ENCODE measurements around the gene GALNS.

The GALNS gene, protein sequence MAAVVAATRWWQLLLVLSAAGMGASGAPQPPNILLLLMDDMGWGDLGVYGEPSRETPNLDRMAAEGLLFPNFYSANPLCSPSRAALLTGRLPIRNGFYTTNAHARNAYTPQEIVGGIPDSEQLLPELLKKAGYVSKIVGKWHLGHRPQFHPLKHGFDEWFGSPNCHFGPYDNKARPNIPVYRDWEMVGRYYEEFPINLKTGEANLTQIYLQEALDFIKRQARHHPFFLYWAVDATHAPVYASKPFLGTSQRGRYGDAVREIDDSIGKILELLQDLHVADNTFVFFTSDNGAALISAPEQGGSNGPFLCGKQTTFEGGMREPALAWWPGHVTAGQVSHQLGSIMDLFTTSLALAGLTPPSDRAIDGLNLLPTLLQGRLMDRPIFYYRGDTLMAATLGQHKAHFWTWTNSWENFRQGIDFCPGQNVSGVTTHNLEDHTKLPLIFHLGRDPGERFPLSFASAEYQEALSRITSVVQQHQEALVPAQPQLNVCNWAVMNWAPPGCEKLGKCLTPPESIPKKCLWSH

DNA sequence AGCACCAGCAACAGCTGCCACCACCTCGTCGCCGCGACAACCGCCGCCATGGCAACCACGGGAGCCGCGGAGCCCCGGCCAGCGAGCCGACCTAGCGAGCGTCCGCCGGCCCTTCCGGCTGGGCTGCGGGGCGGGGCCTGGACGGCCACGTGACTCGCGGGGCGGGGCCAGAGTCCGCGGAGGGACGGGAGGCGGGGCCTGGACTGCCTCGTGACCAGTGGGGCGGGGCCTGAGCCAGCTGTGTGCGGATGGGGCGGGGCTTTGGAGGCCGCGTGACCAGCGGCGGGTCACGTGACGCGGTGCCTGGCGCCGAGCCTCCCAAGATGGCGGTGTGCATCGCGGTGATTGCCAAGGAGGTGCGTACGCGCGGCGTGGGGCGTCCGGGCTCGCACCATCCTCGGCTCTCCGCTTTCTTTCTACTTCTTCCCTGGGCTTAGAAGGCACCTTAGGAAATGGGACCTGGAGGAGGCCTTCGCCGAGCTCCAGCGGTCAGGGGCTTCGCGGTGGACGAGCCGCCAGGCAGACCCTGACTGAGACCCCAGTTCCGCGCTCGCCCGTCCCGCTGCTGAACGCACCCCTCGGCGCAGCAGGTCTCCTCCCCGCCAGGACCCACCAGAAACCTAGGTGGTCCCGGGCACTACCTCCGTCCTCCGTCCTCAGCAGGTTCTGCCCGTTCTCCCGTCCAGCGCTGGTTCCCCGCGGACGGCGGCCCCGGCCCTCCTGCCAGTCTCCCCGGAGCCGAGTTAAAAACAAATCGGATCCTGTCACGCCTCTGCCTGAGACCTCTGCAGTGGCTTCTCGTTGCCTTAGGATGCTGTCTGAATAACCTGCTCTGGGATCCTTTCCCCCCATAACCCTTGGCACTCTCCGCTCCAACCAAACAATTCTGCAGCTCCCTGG, at the start of gene GALNS, which contains the start of gene TRAPPC2L:
Gene GALNS, minus strand, starts transcription at position 120 of the 900 bp plus-strand sequence. Its CDS starts 70 bp downstream, at position 50.
Gene TRAPPC2L, plus strand, starts transcription at position 300 of the 900 bp plus-strand sequence. Its CDS starts 24 bp downstream, at position 324.
- Mint-ChIP-seq H3K27me3 (no peaks in the 10 kb centered on the region), H3K9me3 (no peaks in the 10 kb centered on the region), H3K36me3 (ENCODE audit: low read depth) (peaks cover 19% of the 10 kb centered on the region), H3K4me1 (ENCODE audit: low read depth) (peaks cover 31% of the 10 kb centered on the region), H3K4me3 (peak within 1 kb of the TSS; percentile 95), H3K27ac (peak within 1 kb of the TSS; percentile 95)

DNA sequence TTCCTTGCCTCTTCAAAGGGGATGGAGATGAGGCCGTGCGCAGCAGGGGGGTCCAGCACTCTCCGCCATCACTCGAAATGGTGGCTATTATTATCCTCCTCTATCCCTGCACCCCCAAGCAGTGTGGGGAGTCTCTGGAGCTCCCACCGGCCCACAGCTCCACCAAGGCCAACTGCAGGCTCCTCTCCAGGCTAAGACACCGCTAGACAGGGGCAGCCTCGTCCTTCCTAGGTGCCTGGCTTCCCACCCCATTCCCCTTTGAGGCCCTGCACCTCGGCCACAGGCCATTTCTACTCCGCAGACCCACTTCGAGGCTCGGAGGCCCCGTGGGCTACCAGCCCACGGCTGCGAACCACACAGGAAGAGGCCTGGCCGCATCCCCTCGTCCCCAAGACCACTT, 49.3 kb upstream of the GALNS start:
- Mint-ChIP-seq H3K4me3 (no peak overlapping the region), H3K27ac (no peak overlapping the region), H3K9me3 (no peaks in the 10 kb centered on the region), H3K36me3 (ENCODE audit: low read depth) (no peaks in the 10 kb centered on the region), H3K4me1 (ENCODE audit: low read depth) (no peaks in the 10 kb centered on the region), H3K27me3 (no peaks in the 10 kb centered on the region)

DNA sequence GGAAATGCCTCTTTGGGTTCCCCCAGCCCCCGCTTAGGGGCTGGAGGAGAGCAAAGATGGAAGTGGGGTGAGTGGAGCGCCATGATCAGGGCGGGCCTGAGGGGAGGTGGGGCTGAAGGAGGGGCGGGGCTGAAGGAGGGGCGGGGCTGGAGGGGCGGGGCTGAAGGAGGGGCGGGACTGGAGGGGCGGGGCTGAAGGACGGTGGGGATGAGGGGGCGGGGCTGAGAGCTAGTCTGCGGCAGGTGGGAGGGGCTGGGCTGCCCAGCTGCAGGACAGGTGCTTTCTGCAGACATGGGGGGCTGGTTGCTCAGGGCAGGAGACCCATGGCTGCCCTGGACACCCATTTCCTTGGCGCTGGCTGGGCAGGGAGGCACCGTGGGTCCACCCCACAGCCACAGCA, 48.8 kb upstream of the GALNS start:
- Mint-ChIP-seq H3K9me3 (no peaks in the 10 kb centered on the region), H3K4me1 (ENCODE audit: low read depth) (no peaks in the 10 kb centered on the region), H3K27me3 (no peaks in the 10 kb centered on the region), H3K27ac (no peak overlapping the region), H3K4me3 (no peak overlapping the region), H3K36me3 (ENCODE audit: low read depth) (no peaks in the 10 kb centered on the region)

DNA sequence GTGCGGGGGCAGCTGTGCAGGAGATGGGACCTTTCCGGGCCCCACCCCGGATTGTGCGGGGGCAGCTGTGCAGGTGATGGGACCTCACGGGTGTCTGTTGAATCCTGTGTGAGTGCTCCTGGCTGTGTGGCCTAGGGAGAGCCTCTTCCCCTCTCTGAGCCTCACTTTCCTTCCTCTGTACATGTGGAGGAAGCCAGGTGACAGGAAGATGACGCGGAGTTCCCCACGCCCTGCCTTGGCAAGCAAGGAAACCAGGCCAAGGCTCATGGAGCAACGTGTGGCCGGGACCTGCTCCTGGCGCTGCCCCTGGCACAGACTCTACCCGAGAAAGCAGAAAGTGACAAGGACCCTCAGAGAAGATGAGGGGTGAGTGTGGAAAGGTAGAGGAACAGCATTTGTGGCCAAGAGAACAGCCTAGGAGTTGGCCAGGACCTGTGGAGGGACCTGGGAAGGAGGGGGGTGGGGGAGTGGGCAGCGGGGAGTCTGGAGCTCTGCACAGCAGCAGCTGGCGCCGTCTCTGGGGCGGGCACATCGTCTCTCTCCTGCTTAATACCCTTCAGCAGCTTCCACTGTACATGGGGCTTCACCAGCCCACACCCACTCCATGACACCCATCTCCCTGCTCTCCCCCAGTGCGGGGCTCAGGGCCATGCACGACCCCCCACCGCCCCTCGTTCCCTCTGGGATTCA, 48.1 kb upstream of the GALNS start:
- no peaks in the 10 kb centered on the region for H3K27me3 Mint-ChIP-seq
- H3K36me3 Mint-ChIP-seq (ENCODE audit: low read depth): no peaks in the 10 kb centered on the region
- no peaks in the 10 kb centered on the region for H3K4me1 Mint-ChIP-seq (ENCODE audit: low read depth)
- H3K9me3 Mint-ChIP-seq: no peaks in the 10 kb centered on the region
- H3K27ac Mint-ChIP-seq: no peak overlapping the region
- H3K4me3 Mint-ChIP-seq: no peak overlapping the region

DNA sequence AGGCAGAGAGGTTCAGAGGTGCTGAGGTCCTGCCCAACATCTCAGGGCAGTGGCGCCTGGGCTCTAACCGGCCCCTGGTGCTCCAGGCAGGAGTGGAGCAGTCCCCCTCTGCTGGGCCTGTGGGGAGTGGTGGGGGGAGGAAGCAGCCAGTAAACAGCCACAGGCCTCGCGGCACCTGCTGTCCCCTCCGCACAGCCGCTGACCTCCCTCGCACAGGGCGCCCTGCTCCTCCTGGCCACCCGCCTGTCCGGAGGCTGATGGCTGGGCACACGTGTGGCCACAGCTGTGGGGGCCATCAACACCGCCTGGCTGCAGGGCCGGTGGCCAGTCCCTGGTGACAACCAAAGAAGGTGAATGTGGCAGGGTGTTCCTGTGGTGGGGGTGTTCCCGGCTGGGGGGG, 46.5 kb upstream of the GALNS start:
- H3K27me3 Mint-ChIP-seq: no peaks in the 10 kb centered on the region
- no peaks in the 10 kb centered on the region for H3K4me1 Mint-ChIP-seq (ENCODE audit: low read depth)
- H3K36me3 Mint-ChIP-seq (ENCODE audit: low read depth): no peaks in the 10 kb centered on the region
- H3K4me3 Mint-ChIP-seq: no peak overlapping the region
- no peak overlapping the region for H3K27ac Mint-ChIP-seq
- no peaks in the 10 kb centered on the region for H3K9me3 Mint-ChIP-seq

DNA sequence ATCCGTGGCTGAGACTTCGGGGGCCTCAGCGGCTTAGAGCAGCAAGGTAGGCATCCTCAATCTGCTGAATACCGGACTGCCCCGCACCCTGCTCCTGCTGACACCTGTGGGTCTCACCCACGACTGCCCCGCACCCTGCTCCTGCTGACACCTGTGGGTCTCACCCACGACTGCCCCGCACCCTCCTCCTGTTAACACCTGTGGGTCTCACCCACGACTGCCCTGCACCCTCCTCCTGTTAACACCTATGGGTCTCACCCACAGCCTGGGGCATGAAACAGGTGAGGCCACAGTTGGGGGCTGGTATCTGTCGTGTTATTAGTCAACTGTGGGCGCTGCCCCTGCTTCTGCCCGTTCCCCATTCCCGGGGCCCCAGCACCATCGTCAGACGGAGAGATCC, 46.0 kb upstream of the GALNS start:
- Mint-ChIP-seq H3K9me3 (no peaks in the 10 kb centered on the region), H3K4me1 (ENCODE audit: low read depth) (no peaks in the 10 kb centered on the region), H3K27ac (no peak overlapping the region), H3K27me3 (no peaks in the 10 kb centered on the region), H3K4me3 (no peak overlapping the region), H3K36me3 (ENCODE audit: low read depth) (no peaks in the 10 kb centered on the region)

DNA sequence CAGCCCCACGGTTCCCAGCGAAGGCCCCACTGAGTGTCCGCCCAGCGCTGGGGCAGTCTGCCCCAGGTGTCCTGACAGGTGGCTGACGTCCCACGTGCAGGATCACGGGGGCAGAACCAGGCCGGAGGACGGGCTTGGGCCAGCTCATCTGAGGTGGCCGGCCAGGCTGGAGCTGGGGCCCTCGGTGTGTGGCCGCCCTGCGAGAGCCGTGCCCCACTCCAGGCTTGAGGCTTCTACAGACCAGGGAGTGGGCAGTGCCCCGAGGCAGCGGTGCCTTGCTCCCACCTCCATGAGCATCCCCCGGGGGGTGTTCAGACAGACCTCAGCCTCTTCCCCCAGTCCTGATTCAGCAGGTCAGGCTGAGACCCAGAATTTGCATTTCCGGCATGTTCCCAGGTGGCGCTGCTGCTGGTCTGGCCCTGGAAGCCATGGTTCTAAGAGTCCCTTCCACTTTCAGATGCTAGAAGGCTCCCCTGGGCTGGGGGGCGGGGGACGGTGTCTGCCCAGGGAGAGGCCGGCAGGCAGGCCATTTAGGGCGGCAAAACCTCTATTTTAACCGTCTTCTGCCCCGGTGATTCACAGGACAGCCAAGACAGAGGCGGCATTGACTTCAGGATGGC, 45.1 kb upstream of the GALNS start:
- H3K27ac Mint-ChIP-seq: no peak overlapping the region
- no peak overlapping the region for H3K4me3 Mint-ChIP-seq
- H3K4me1 Mint-ChIP-seq (ENCODE audit: low read depth): no peaks in the 10 kb centered on the region
- no peaks in the 10 kb centered on the region for H3K36me3 Mint-ChIP-seq (ENCODE audit: low read depth)
- no peaks in the 10 kb centered on the region for H3K9me3 Mint-ChIP-seq
- H3K27me3 Mint-ChIP-seq: no peaks in the 10 kb centered on the region

DNA sequence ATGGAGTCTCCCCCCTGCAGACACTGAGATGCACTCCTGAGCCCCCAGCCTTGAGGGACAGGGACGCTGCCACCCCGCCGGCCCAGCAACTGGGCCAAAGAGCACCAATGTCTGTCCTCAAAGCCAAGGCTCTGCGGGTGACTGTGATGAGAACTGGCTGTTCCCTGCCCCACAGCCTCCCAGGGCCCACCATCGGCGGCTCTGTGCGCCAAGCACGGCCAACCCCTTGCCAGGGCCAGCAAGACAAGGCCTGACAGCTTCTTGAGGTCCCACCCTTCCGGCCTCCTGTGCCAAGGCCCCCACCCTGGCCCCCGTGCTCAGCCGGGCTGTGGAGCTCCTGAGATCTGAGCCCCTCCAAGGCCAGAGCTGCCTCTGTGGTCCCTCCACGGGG, 43.9 kb upstream of the GALNS start:
- Mint-ChIP-seq H3K9me3 (no peaks in the 10 kb centered on the region), H3K27ac (no peak overlapping the region), H3K27me3 (no peaks in the 10 kb centered on the region), H3K36me3 (ENCODE audit: low read depth) (no peaks in the 10 kb centered on the region), H3K4me3 (no peak overlapping the region), H3K4me1 (ENCODE audit: low read depth) (no peaks in the 10 kb centered on the region)

DNA sequence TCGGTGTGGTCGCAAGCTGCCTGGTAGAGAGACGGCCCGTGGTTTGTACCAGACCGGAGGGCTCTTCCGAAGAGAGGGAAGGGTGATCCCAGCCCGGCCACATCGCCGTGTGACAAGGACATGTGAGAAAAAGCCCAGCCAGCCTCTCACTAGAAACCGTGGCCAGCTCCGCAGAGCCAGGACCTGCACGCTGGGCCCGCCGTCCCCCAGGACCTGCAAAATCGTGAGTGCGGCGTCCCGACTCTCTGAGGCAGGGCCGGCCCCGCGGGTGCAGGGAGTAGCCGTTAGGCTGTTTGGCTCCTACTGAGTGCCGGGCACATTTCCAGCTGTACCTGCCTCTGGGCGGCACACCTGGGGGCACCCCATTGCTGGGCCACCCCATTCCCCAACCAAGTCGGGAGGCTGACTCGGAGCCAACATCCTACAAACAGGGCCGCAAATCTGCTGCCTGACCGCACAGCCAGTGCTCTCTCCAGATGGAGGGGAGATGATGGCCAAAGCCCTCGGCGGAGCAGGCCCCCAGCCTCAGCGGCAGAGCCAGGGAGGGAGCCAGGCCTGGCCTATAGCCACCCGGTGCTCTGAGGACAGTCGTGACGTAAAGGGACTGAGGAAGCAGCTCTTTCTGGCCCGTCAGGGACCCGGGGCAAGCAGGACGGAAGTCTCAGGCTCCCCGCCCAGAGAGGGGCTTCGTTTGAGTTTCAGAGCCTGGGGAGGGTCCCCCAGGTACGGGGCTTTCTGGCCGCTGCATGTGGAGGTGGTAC, 43.3 kb upstream of the GALNS start:
- H3K4me1 Mint-ChIP-seq (ENCODE audit: low read depth): no peaks in the 10 kb centered on the region

DNA sequence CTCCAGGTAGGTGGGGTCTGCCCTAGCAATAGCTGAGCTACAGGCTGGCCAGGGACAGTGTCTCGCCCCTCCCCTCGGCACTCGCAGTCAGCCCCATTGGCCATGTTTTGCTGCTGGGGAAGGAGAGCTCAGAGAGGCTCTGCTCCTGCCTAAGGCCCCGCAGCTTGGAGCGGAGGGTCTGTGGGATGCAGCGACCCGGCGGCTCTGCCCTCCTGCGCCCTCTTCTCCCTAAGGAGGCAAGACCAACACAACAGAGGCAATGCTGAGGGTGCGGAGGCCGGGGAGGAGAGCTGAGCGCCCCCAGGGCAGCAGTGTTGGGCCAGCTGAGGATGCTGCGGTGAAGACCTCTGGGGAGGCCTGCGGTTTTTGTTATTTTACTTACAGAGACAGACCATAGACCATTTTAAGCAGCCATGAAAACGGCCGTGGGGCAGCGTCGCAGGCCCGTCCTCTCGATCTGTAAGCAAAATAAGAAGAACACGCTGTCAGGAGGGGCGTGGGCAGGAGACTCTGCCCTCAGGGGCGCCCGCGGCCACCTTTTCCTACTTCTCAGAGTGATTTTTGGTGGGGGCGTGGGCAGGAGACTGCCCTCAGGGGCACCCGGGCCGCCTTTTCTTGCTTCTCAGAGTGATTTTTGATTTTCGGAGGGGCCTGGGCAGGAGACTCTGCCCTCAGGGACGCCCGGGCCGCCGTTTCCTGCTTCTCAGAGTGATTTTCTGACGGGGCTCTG, 41.1 kb upstream of the GALNS start:
- no peak overlapping the region for H3K4me3 Mint-ChIP-seq
- no peaks in the 10 kb centered on the region for H3K9me3 Mint-ChIP-seq
- no peaks in the 10 kb centered on the region for H3K4me1 Mint-ChIP-seq (ENCODE audit: low read depth)
- no peak overlapping the region for H3K27ac Mint-ChIP-seq
- no peaks in the 10 kb centered on the region for H3K27me3 Mint-ChIP-seq
- H3K36me3 Mint-ChIP-seq (ENCODE audit: low read depth): no peaks in the 10 kb centered on the region

More for the DNA sequence above, 43.3 kb upstream of the GALNS start:
- Mint-ChIP-seq H3K4me3 (no peak overlapping the region), H3K27me3 (no peaks in the 10 kb centered on the region), H3K36me3 (ENCODE audit: low read depth) (no peaks in the 10 kb centered on the region), H3K9me3 (no peaks in the 10 kb centered on the region), H3K27ac (no peak overlapping the region)

DNA sequence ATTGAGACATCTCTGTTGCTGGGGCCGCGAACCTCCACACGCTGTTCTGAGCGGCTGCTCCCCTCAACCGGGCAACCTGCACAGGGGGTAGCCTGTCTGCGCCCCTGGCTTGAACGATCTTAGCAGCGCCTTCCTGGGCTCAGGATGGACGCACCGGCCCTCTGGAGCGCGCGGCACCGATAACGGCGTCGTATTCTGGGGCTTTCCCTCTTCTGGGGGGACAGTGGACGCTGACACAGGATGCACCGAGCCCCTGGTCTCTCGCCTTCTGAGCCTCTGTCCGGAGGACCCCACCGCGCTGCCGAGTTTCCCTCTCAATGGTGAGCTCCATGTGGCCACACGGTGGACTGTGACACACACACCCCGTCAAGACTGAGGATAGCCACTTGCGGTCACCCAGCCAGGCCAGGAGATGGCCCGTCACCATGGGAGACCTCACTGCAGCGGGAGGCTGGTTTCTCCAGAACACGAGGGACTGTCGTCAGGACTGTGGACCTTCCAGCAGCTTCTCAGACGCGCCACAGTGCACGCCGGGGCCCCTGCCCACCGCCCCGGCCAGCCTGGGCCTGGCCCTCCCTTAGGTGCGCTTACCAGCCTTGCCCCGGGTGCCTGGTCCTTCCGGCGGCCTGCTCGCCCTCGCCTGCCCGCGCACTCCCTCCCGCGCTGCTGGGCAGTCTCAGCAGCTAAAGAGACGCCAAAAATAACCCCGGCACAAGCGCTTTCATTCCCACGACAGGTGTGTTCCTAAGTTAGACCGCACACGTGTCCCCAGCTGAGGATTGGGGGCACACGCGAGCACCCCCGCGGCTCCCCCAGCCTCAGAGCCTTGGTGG, 39.7 kb upstream of the GALNS start:
- Mint-ChIP-seq H3K4me3 (no peak overlapping the region), H3K27ac (no peak overlapping the region), H3K4me1 (ENCODE audit: low read depth) (no peaks in the 10 kb centered on the region), H3K9me3 (no peaks in the 10 kb centered on the region), H3K36me3 (ENCODE audit: low read depth) (no peaks in the 10 kb centered on the region), H3K27me3 (no peaks in the 10 kb centered on the region)

DNA sequence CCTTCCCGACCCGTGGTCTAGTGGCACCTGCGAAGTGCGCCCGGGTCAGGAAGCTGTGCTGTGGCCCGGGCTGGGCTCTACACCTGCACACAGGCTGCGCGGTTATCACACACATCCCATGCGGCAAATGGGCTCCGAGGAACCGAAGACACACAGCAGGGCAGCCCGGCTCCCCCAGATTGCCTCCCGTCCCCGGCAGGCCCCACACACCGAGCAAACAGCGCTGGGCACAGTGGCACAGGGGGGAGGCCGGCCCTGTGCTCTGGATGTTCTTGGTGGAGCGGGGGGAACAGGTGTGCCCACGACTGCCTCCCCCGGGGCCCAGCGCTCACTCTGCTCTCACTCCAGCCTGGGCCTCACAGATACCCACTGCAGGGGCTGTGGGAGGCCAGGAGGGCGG, 38.6 kb upstream of the GALNS start:
- Mint-ChIP-seq H3K9me3 (no peaks in the 10 kb centered on the region), H3K27me3 (no peaks in the 10 kb centered on the region), H3K27ac (no peak overlapping the region), H3K36me3 (ENCODE audit: low read depth) (no peaks in the 10 kb centered on the region), H3K4me1 (ENCODE audit: low read depth) (no peaks in the 10 kb centered on the region), H3K4me3 (no peak overlapping the region)
